ENCODE results near the gene DDX10. TPM values are rescaled to one million over a fixed set of nuclear protein-coding genes. Genes with fewer than 3 reads are reported as not detected.

DDX10 gene
- total RNA-seq, 1 experiment from 2014 or later = 48.3 TPM

GRCh38 chr11:108945341-108945740, 280.5 kb downstream of the DDX10 start:
- no peaks in the 10 kb centered on the region for H3K4me1 Mint-ChIP-seq
- Histone ChIP-seq H2AK5ac (ENCODE audit: insufficient read length, low read length) (no peak overlapping the region), H3K79me2 (ENCODE audit: insufficient read depth, low read length) (no peaks in the 10 kb centered on the region), H3T11ph (ENCODE audit: low read length) (no peak overlapping the region), H3K27me3 (ENCODE audit: insufficient read depth, low read length) (no peaks in the 10 kb centered on the region), H3K23ac (ENCODE audit: insufficient read length, low read depth, low read length) (no peak overlapping the region), H2BK5ac (ENCODE audit: insufficient read length, low read length) (no peak overlapping the region), H2BK120ac (ENCODE audit: low read depth, low read length, poor library complexity, severe bottlenecking) (no peak overlapping the region), H3K14ac (ENCODE audit: insufficient read depth, low read length) (no peak overlapping the region), H3K27ac (ENCODE audit: insufficient read length, low read depth, low read length) (no peak overlapping the region), H3K23me2 (ENCODE audit: insufficient read length, low read depth, low read length, poor library complexity, severe bottlenecking) (no peaks in the 10 kb centered on the region), H3K18ac (ENCODE audit: insufficient read length, low read depth, low read length) (no peak overlapping the region), H4K20me1 (ENCODE audit: control insufficient read depth, insufficient read depth, insufficient read length) (no peaks in the 10 kb centered on the region), H2BK20ac (ENCODE audit: low read depth, low read length, poor library complexity, severe bottlenecking) (no peak overlapping the region), H3K4me1 (ENCODE audit: insufficient read depth, low read length) (no peaks in the 10 kb centered on the region), H2BK15ac (ENCODE audit: low read depth, low read length) (no peak overlapping the region), H3K9me3 (ENCODE audit: control insufficient read depth, low read depth, low read length) (no peaks in the 10 kb centered on the region), H4K8ac (replicated peaks; ENCODE audit: insufficient read length, low read depth, low read length) (no peak overlapping the region), H3K4me2 (ENCODE audit: insufficient read depth, insufficient read length, low read length) (no peak overlapping the region), H4K91ac (ENCODE audit: insufficient read length, low read depth, low read length) (no peak overlapping the region), H3K4ac (ENCODE audit: low read depth, low read length) (no peak overlapping the region), H2BK12ac (ENCODE audit: insufficient read length, low read depth, low read length) (no peak overlapping the region), H2AFZ (ENCODE audit: low read length) (no peak overlapping the region), H3K79me1 (ENCODE audit: insufficient read depth, low read depth, low read length, poor library complexity, severe bottlenecking) (no peaks in the 10 kb centered on the region), H3K9ac (ENCODE audit: extremely low read depth, insufficient read length, low read length) (no peak overlapping the region), H4K5ac (ENCODE audit: insufficient read length, low read depth, low read length) (no peak overlapping the region), H3K56ac (ENCODE audit: insufficient read length, low read depth, low read length) (no peak overlapping the region)
- H3K4me3 Mint-ChIP-seq = no peak overlapping the region
- WGBS (ENCODE audit: extremely low coverage, insufficient read length, low lambda C conversion rate) = no CpG with 5 or more reads among the region's 3 CpGs
- TF ChIP-seq CTCF (conservative IDR thresholded peaks at IDR 0.05) = no peak
- H3K9me3 Mint-ChIP-seq = no peaks in the 10 kb centered on the region
- DNase-seq = no peak
- peaks cover 0 to 15% (median 12%) of the 10 kb centered on the region in 3 experiments; a peak in 5 of 7 replicates for H3K36me3 Mint-ChIP-seq (ENCODE audit: insufficient read depth in 1 of 3, low read depth in 3 of 3)
- H3K27ac Mint-ChIP-seq = no peak overlapping the region
- no peaks in the 10 kb centered on the region for H3K27me3 Mint-ChIP-seq (ENCODE audit: low read depth)
